ELR (cell line): Measurements from ENCODE around the gene EYS.
"Not testable (repeated sequence)": the region's sequence is repeated elsewhere in the genome, so short reads cannot be mapped to it uniquely, and the experiment has no call there.

Experiments used
- DNase-seq: peaks from one replicate; pipeline ENCODE4 v3.0.0-alpha.2; 2015; ENCODE audit warnings: low read depth

Gene EYS

DNA sequence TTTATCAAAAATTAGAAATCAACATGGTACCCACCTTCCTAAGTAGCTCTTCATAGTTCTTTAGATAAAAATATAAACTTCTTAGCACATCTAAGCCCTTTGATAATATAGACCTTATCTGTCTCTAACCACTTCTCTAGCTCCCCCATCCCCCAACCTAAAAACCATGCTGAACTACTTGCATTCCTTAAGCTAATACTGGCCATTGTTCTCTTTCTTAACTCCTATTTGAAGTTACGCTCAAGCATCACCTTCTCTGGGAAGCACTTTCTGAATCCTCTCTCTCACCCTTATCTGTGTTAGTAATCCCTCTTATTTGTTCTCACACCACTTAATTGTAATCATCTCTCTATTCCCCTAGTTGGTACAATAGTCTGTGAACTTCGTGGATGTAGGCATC is 1918.5 kb downstream of the EYS start:
- DNase-seq: no peak

DNA sequence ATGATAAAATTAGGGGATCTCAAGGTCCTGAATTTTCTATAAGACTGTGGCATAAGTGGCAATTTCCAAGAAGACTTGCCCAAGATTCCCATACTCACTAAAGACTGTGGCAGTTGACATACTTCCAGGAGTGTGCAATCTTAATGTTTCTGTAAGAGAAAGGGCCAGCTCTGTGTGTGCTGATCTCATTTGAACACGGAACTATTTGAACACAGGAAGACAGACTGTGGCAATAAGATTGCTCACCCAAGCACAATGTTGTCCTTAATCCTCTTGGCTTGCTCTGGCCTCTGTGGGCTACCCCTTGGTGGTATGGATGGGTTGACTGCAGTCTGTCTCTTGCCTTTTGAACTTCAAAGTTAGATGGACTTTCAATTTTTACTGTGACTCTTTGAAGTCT is 1920.0 kb downstream of the EYS start:
- no peak for DNase-seq

DNA sequence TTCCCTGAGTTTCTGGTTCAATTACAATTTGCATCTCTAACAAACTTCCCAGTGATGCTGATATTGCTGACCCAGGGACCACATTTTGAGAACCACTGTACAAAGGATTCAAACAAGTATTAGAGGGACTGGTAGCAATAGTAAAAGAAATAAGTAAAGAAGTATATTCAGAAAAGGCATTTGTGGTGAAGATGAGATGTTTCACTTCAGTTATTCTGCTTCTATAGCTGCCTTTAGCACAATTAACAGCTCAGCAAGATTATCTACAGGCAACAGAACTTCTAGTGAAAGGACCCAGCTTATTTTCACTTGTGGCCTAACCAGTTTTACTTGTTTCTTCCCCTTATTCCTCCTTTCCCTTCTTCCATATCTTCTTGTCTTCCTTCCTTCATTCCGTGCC is 1922.0 kb downstream of the EYS start:
- no peak for DNase-seq

DNA sequence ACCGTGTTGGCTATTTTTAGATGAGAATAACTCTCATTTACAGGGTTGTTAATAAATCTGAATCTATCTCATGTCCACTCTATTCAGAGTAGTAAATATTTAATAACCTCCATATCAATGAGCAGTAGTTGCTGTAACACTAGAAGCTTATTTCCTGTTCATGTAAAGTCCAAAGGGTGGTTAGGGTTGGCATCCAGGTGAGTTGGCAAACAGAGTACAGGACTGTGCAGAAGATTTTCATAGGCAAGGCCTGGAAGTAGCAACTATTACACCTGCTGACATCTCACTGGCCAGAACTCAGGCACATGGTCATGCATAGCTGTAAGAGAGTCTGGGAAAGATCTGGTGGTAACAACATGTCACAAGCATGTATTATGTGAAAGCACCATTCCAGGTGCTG is 1923.9 kb downstream of the EYS start:
- DNase-seq: no peak

DNA sequence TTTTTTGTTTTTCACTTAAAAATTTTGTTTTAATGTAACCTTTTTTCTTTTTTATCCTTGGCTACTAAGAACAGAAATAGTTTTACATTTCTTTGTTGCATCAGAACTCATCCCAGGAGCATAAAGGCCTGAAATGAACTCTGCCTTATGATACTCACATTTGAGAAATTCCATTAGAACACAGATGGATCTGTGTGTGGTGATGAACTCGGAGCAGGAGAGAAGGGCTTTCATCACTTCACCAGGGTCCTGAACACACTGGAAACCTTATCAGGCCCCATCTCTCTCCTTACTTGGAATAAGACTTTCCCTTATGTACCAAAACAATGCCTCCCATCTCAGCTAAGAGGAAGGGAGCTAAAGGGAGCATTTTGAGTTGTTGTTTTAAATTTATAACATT is 1932.1 kb downstream of the EYS start:
- no peak for DNase-seq

DNA sequence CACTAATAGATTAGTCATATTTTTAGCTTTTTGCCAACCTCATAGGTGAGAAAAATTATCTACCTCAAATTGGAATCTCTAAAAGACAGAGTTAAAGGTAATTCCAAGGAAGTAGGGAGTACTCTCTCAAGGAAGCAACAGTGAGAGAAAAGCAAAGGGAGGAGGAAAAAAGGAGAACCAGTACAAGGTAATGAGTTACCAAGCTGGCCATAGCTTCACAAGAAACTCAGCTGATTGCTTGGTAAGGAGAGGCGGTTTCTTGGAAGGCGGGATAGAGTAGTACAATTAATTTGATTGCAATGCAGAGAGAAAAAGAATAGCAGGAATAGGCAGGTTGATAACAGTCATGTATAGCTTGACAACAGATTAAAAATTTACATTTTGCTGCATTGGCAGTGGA is 1933.8 kb downstream of the EYS start:
- DNase-seq: no peak

DNA sequence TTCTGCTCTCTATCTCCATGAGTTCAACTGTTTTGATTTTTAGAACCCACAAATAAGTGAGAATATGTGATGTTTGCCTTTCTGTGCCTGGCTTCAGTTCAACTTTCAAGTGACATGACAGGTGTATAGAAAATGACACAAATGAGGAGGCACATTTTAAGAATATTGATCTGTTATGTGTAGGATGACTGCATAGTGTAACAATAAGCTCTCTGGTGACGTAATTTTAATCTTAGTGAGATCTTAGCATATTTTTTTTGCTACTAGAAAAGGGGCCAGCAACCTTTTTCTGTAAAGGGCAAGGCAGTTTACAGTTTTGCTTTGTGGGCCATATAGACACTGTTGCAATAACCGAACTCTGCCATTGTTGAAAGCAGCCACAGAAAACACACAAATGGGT is 1941.2 kb downstream of the EYS start:
- DNase-seq: no peak

DNA sequence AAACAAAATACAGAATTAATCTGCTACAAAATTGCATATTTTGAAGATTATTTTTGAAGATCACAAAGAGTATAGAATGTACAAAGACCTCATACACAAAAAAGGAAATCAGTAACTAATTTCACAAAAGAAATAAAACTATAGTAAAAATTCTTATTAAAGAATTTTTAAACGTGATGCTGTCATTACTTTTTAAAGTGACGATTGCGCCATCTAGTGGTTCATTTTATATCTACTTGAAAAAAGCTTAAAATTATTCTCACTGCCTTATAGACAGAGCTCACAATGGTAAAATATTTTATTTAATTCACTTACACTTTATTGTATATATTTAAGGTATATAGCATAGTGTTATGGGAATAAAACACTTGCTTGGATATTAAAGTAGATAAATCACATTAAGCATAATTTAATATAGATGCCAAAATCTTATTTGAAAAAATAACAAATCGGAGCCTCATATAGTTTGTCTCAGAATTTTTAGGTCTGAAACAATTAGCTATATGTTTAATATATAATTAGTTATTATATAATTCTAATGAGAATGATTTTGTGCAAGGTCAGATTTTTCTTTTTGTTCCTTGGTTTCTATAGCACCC is 1942.6 kb downstream of the EYS start:
- peak; percentile 65 for DNase-seq

DNA sequence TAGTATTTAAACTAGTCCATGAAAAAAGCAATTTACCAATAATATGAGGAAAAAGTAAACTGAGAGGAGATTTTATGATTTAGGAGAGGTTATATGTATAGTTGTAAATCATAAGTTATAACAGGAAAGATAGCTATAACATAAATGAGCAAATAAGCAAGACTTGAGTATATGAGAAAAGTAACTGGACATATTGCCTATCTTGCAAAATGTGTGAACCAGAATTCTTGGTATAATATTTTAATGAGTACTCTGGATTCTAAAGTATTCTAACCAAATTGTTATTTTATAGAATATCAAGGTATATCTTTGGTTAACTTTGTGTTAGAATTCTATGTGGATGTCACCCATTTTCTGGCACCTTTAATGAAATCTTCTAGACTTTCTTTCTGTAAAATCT is 1946.8 kb downstream of the EYS start:
- DNase-seq: no peak

DNA sequence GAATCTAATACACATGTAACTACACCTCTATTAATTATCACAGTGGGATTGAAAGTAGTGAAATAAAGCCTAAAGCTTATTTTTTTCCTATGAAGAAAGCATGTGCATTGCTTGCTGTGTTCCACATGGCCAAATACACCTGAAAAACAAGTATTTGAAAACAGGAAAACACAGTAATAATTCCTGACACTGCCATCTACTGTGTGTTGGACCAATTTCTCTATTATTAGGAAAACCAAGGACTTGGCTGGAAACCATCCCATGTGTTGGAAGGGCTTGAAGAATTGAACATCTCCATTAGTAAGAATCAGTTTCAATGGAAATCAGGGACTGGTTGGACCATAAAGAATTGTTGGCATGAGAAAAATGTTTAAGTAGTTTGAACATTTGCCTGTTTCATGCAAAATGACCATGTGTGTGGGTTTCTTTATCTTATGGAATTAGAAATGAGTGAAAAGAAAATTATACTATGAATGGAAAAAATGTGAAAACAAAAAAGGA is 1947.4 kb downstream of the EYS start:
- DNase-seq: peak; percentile 16

DNA sequence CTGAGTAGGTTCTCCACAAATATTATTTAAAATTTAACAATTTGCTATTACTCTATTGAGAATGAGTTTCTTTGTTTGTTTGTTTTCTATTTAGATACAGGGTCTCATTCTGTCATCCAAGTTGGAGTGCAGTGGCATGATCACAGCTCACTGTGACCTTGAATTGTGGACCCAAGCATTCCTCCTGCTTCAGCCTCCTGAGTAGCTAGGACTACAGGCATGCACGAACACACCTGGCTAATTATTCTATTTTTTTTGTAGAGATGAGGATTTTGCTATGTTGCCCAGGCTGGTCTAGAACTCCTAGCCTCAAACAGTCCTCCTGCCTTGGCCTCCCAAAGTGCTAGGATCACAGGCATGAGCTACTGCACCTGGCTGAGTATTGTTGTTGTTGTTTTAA is 1949.2 kb downstream of the EYS start:
- DNase-seq: no peak

DNA sequence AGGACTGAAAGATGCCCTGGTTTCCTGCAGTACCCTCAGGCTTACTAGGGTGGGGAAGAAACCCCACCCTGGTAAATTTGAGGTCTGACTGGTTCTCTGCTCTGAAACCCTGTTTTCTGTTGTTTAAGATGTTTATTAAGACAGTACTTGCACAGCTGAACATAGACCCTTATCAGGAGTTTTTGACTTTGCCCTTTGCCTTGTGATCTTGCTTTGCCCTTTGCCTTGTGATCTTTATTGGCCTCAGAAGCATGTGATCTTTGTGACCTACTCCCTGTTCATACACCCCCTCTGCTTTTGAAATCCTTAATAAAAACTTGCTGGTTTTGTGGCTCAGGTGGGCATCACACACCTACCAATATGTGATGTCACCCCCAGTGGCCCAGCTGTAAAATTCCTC is 1949.8 kb downstream of the EYS start:
- not testable (repeated sequence) for DNase-seq

DNA sequence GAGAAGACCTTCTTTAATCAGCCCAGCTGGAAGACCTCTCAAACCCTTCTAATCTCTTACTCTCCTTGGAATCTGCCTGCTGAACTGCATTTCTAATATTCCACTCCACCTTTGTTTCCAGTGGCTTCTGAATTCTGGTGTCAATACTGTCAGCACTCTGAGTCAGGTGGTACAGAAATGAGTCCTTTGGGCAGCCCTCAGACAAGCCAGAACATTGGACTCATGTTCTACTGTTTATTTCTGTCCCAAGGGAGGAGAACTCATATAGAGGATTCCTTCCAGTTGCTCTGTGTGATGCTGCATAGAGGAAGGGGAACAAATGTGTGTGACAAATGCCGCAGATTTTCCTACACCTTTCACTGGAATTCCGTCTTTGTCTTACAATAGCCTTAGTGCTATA is 1956.6 kb downstream of the EYS start:
- no peak for DNase-seq

DNA sequence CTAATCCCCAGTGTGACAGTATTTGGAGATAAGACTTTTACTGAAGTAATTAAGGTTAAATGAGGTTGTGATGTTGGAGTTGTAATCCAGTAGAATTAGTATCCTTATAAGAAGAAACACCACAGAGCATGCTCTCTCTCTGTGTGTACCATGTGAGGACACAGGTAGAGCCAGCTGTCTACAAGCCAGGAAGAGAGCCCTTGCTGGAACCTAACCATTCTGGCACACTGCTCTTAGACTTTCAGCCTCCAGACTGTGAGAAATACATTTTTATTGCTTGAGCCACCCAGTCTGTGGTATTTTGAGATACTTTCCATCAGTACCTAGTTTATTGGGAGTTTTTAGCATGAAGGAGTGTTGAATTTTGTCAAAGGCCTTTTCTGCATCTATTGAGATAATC is 1961.2 kb downstream of the EYS start:
- DNase-seq: no peak

DNA sequence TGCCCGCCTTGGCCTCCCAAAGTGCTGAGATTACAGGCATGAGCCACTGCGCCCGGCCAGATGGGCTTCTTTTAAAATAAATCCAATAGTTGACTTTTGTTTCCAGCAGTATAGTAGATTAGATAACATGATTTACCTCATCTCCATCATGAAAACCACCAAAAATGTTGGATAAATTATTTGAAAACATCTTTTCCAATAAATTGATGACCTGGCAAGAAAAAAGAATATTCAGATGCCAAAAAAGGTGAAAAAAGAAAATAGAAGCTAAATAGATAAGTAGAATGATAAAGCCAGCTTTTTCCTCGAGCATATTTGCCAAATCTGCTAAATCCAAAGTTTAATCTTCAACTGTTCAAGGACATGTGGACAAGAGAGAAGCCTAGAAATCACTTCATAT is 1962.2 kb downstream of the EYS start:
- DNase-seq: no peak

DNA sequence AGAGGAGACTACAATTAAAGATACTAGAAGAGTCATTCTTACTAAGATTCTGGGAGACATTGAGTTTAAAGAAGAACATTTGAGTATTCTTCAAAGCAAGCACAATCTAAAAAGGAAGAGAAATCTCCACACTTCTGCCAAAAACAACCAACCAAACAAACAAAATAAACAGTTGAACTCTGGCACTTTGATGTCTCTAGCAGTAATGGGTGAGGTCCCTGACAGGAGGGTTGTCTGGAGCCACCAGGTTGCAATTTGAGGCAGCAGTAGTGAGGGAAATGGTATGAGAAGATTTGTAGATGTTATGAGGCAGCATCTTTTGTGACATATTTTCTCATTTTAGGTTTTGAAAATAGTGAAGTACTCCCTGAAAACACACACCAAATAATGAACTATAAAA is 1963.3 kb downstream of the EYS start:
- DNase-seq: no peak

DNA sequence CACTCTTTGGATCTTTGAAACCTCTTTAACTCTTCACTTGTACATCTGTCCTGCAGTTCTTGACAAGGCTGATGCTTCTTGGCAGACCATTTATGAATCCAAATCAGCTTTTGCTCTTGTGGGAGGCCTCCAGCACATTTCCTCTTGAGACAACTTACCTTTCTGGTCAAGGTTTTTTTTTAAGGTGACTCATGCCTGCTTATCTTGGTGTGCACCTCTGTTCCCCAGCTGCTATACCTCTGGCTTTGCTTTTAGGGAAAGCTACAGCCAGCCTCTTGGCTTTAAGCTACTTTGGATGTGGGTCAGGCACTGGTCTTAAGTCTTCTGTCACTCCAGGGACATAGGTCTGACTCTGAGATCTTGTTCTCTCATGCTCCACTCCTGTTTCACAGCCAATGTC is 1965.0 kb downstream of the EYS start:
- DNase-seq: no peak

DNA sequence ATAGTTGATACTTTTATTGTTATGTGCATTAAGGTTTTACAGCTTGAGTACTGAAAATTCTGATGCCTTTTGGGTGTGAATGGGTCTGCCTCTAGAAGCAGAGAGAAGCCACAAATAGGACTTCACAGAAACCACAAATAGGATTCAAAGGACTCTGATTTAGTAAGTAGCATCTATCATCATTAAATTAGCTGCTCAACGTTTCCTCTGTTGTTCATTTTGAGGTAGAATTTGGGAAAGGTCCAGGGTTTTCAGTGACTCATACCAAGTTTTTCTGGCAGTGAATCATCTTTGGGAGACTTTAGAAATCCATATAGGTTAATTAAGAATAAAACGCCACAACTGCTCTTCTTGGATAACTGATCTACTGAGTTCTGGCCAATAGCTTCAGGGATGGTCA is 1966.3 kb downstream of the EYS start:
- peak; percentile 84 for DNase-seq

DNA sequence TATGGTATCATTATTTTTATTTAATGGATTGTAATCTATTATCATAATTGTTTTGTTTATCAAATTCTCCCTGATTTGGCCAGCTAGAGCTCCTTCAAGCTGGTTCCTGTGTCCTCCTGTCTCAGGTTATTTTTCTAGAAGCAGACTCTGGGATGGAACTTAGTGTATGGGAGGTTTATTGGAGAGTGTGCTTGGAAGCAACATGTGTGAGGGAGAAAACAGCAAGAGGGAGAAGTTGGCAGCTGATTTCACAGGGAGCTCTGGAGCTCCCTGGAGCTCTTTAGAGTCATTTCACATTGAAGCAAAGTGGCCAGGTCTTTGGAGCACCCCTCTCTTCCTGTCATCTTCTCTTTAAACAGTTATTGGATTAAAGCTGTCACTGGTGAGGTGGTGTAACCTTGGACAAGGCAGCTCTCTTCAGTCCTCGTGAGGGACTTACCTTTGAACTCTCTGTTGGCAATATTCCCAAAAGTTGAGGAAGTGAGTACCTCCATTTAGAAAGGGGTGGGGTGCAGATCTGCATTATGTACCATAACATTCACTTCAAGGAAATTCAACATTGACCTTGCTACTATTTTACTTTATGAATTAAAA is 1967.8 kb downstream of the EYS start:
- DNase-seq: no peak

DNA sequence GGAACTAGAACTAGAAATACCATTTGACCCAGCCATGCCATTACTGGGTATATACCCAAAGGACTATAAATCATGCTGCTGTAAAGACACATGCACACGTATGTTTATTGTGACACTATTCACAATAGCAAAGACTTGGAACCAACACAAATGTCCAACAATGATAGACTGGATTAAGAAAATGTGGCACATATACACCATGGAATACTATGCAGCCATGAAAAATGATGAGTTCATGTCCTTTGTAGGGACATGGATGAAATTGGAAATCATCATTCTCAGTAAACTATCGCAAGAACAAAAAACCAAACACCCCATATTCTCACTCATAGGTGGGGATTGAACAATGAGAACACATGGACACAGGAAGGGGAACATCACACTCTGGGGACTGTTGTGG is 1968.8 kb downstream of the EYS start:
- not testable (repeated sequence) for DNase-seq

DNA sequence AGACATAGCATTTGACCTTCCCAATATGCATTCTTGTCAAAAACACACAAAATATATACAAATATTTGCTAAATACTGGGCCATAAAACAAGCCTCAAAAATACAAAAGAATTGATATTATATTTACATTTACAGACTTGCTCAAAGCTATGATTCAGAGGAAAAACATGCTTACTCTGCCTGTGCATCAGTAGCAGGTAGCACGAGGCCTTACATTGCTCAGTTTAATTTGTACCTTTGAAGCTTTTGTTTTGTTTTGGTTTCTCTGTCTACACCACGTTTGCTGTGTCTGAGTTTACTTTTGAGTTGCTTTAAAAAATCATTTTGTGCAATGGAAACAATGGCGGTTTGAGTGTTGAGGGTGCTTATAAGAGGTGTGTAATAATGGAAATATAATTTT is 1972.1 kb downstream of the EYS start:
- peak; percentile 63 for DNase-seq

DNA sequence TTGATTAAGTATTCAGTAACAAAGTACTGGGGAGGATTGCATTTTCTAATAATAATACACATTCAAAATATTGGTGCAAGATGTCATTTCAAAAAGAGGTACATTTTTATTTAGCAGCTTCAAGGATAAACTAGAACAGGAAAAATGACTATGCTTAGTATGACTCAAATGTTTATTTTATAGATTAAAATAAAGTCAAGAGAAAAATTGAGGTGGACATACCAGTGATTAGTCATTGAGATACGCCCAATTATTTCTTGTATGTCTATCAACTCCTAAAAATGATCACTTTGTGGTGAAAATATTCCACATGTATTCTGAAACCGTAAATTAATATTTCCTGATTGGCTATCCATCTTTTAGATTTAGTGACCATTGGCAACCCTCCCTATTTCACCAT is 1974.7 kb downstream of the EYS start:
- DNase-seq: peak; percentile 85

DNA sequence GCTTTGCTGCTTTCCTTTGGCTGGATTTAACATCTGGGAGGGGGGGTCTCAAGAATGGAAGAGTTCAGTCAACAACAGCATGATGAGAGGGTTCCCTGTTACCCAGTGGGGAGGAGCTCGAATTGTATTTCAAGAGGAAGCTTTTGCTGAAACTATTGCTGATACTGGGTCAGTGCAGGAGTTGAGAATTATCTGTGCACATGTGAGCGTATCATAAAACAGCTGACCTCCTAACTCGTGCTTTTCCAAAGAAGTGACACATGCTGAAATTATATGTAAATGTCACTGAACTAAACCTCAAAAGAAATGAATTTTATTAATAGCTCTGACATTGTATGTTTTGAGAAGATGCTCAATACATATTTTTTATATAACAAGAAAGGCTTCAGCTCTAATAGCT is 1975.1 kb downstream of the EYS start:
- peak; percentile 67 for DNase-seq

DNA sequence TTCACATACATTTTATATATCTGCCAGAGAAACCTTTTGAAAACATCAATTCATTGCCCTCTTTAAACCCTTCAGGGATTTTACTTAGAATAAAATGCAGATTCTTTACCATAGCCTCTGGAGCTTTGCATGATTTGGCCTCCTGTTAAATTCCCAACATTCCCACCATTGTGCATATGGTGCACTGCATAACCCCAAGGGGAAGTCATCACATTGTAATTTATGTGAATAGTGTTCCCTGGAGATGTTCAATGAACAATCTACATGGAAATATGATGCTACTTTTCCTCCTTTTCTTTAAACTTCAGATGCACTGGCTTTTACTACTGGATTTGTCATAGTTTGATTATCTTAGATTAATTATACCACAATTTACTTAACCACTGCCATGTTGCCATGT is 1976.7 kb downstream of the EYS start:
- peak; percentile 11 for DNase-seq
